Hematopoietic multipotent progenitor cell treated with erythropoietin and hydrocortisone succinate and interleukin-3 and kit ligand, for 8 days (in vitro differentiated cells): ENCODE results near the gene ZNRF3.
"Not testable (repeated sequence)": the region's sequence is repeated elsewhere in the genome, so short reads cannot be mapped to it uniquely, and the experiment has no call there.

Experiments used
- DNase-seq: peaks from one replicate; pipeline ENCODE4 v3.0.0-alpha.2; 2015

ZNRF3 gene

GRCh38 chr22:29016067-29016938 lies 132.9 kb downstream of the ZNRF3 start:
- DNase-seq = no peak

- DNase-seq = no peak
Observed at GRCh38 chr22:29018293-29019189, 135.2 kb downstream of the ZNRF3 start.

- DNase-seq = no peak
Observed at GRCh38 chr22:29022101-29022817, 138.9 kb downstream of the ZNRF3 start.

GRCh38 chr22:29023172-29023796 lies 139.9 kb downstream of the ZNRF3 start:
- no peak for DNase-seq

- no peak for DNase-seq
Observed at GRCh38 chr22:29026579-29026978, 143.2 kb downstream of the ZNRF3 start.

- DNase-seq = no peak
Observed at GRCh38 chr22:29028468-29028867, 145.1 kb downstream of the ZNRF3 start.

GRCh38 chr22:29029202-29030000 lies 146.0 kb downstream of the ZNRF3 start:
- no peak for DNase-seq

GRCh38 chr22:29030016-29030617 lies 146.7 kb downstream of the ZNRF3 start:
- DNase-seq = peak; percentile 7

- DNase-seq = peak; percentile 74
Observed at GRCh38 chr22:29030618-29031226, 147.3 kb downstream of the ZNRF3 start.

- DNase-seq = peak; percentile 53
Observed at GRCh38 chr22:29031227-29032011, 148.0 kb downstream of the ZNRF3 start.

GRCh38 chr22:29032014-29032475 lies 148.7 kb downstream of the ZNRF3 start:
- no peak for DNase-seq

GRCh38 chr22:29032584-29032983 lies 149.2 kb downstream of the ZNRF3 start:
- DNase-seq = no peak

- no peak for DNase-seq
Observed at GRCh38 chr22:29037340-29037932, 154.1 kb downstream of the ZNRF3 start.

- no peak for DNase-seq
Observed at GRCh38 chr22:29039148-29039547, 155.8 kb downstream of the ZNRF3 start.

- DNase-seq = not testable (repeated sequence)
Observed at GRCh38 chr22:29039684-29040083, 156.3 kb downstream of the ZNRF3 start.

- DNase-seq = peak; percentile 81
Observed at GRCh38 chr22:29040385-29041275, 157.3 kb downstream of the ZNRF3 start.

- DNase-seq = no peak
Observed at GRCh38 chr22:29041408-29041807, 158.0 kb downstream of the ZNRF3 start.

- no peak for DNase-seq
Observed at GRCh38 chr22:29043906-29044575, 160.7 kb downstream of the ZNRF3 start.
